ENCODE results near the gene ASCC3.

GRCh38 chr6:100614933-100615332 is 266.2 kb downstream of the ASCC3 start:
- TF ChIP-seq EP300 (IDR thresholded peaks at IDR 0.05; ENCODE audit: low read depth) (no peak), POLR2AphosphoS5 (IDR thresholded peaks at IDR 0.05) (no peak), CTCF (IDR thresholded peaks at IDR 0.05) (no peak)

All from transverse colon (tissue), 4 donors.